A549 (cell line): ENCODE measurements around the gene ERAL1. TPM values are rescaled to one million over a fixed set of nuclear protein-coding genes. Genes with fewer than 3 reads are reported as not detected.

Experiments
- CEBPB ChIP-seq, 2 experiments: fragments of >200 bp in 1 of 2; sonication (Bioruptor Twin) in 1 of 2; formaldehyde crosslinking in 1 of 2; IDR thresholded peaks; 2 replicates each; pipeline ENCODE4 v1.6.1; 2012 to 2016
- CHD4 ChIP-seq: fragments of 200-600 bp; sonication (generic); IDR thresholded peaks from 2 replicates; pipeline ENCODE4 v1.6.1; 2016; ENCODE audit warnings: antibody characterized with exemption, mild to moderate bottlenecking, borderline replicate concordance
- CTCF ChIP-seq: fragments of >200 bp; sonication (Bioruptor Twin); formaldehyde crosslinking; IDR thresholded peaks from 3 replicates; pipeline ENCODE4 v1.5.1; 2016
- EHF ChIP-seq: fragments of 250-450 bp; sonication (Bioruptor Pico); IDR thresholded peaks from 2 replicates; pipeline ENCODE4 v1.5.0; 2020; ENCODE audit warnings: mild to moderate bottlenecking
- EHMT2 ChIP-seq: fragments of 200-600 bp; sonication (generic); IDR thresholded peaks from 2 replicates; pipeline ENCODE4 v1.6.1; 2016; ENCODE audit warnings: antibody characterized with exemption, low read depth, mild to moderate bottlenecking, moderate library complexity
- FOSB ChIP-seq: fragments of 250-450 bp; sonication (Bioruptor Pico); IDR thresholded peaks from 2 replicates; pipeline ENCODE4 v1.5.0; 2020; ENCODE audit warnings: mild to moderate bottlenecking, moderate library complexity
- HEYL ChIP-seq: fragments of 250-450 bp; sonication (Bioruptor Pico); IDR thresholded peaks from 2 replicates; pipeline ENCODE4 v1.8.0; 2021; ENCODE audit warnings: mild to moderate bottlenecking, moderate library complexity
- HMGXB4 ChIP-seq: fragments of 250-450 bp; sonication (Bioruptor Pico); IDR thresholded peaks from 2 replicates; pipeline ENCODE4 v1.5.0; 2021; ENCODE audit warnings: mild to moderate bottlenecking, moderate library complexity, borderline replicate concordance
- HOXA7 ChIP-seq: fragments of 250-450 bp; sonication (Bioruptor Pico); IDR thresholded peaks from 2 replicates; pipeline ENCODE4 v1.5.0; 2020; ENCODE audit warnings: mild to moderate bottlenecking, moderate library complexity
- HOXB13 ChIP-seq: fragments of 250-450 bp; sonication (Bioruptor Pico); IDR thresholded peaks from 2 replicates; pipeline ENCODE4 v1.5.0; 2020; ENCODE audit warnings: low read depth, mild to moderate bottlenecking, moderate library complexity
- JUN ChIP-seq, 2 experiments: fragments of >200 bp; sonication (Bioruptor Twin); formaldehyde crosslinking; IDR thresholded peaks; 2 replicates in 1 of 2; 3 replicates in 1 of 2; pipeline ENCODE4 v1.6.1; 2016 to 2017
- JUNB ChIP-seq: fragments of >200 bp; sonication (Bioruptor Twin); formaldehyde crosslinking; IDR thresholded peaks from 2 replicates; pipeline ENCODE4 v1.6.1; 2016
- KDM1A ChIP-seq: fragments of 200-600 bp; sonication (generic); IDR thresholded peaks from 2 replicates; pipeline ENCODE4 v1.6.1; 2016; ENCODE audit warnings: low read depth, mild to moderate bottlenecking
- KDM5A ChIP-seq: fragments of 200-600 bp; sonication (generic); IDR thresholded peaks from 2 replicates; pipeline ENCODE4 v1.6.1; 2016; ENCODE audit warnings: antibody characterized with exemption, mild to moderate bottlenecking
- MAFK ChIP-seq: fragments of 450-650 bp; IDR thresholded peaks from 2 replicates; pipeline ENCODE4 v1.6.1; 2014; ENCODE audit not compliant: partially characterized antibody
- NR3C1 ChIP-seq: fragments of >200 bp; sonication (Bioruptor Twin); formaldehyde crosslinking; IDR thresholded peaks from 3 replicates; pipeline ENCODE4 v1.6.1; 2017
- RCOR1 ChIP-seq: fragments of 150-350 bp; IDR thresholded peaks from 2 replicates; pipeline ENCODE4 v1.6.1; 2014; ENCODE audit warnings: antibody characterized with exemption, low read length, low read depth
- RNF2 ChIP-seq: fragments of 200-600 bp; sonication (generic); IDR thresholded peaks from 2 replicates; pipeline ENCODE4 v1.6.1; 2016; ENCODE audit warnings: low read depth, mild to moderate bottlenecking, antibody characterized with exemption, moderate library complexity, borderline replicate concordance
- TFCP2L1 ChIP-seq: fragments of 250-450 bp; sonication (Bioruptor Pico); IDR thresholded peaks from 2 replicates; pipeline ENCODE4 v1.5.0; 2021; ENCODE audit warnings: mild to moderate bottlenecking
- ZC3H11A ChIP-seq: fragments of 450-650 bp; IDR thresholded peaks from 2 replicates; pipeline ENCODE4 v1.6.1; 2014; ENCODE audit warnings: antibody characterized with exemption, mild to moderate bottlenecking
- ZFP36 ChIP-seq: fragments of 450-650 bp; IDR thresholded peaks from 2 replicates; pipeline ENCODE4 v1.6.1; 2014; ENCODE audit warnings: borderline replicate concordance; ENCODE audit not compliant: partially characterized antibody
- ZNF302 ChIP-seq: fragments of 250-450 bp; sonication (Bioruptor Pico); IDR thresholded peaks from 2 replicates; pipeline ENCODE4 v1.9.0; 2021; ENCODE audit warnings: inconsistent platforms, mild to moderate bottlenecking, moderate library complexity
- polyA plus RNA-seq, 4 experiments: library from polyadenylated mRNA; depleted of rRNA in 3 of 4; stranded (reverse); fragments of >200 nt; fragmentation: RNase III in 1 of 4; extraction: RNeasy Plus Mini Kit Qiagen cat#74134 plus additional on column Dnase treatment in 1 of 4; gene quantifications; 2 replicates in 3 of 4; 3 replicates in 1 of 4; pipeline ENCODE4 v1.2.3, GENCODE V29; 2011 to 2017
- TF ChIP-seq, protein P1 (sequence below): fragments of 200-600 bp; sonication (generic); IDR thresholded peaks from 2 replicates; pipeline ENCODE4 v1.6.1; 2016; ENCODE audit warnings: antibody characterized with exemption, mild to moderate bottlenecking, moderate library complexity

The ERAL1 gene
- polyA plus RNA-seq, 2 of the 4 experiments (the other 2 are of a cell fraction): 78.9 to 88.3 TPM

- TF ChIP-seq NR3C1: no peak
- TF ChIP-seq ZFP36: no peak
- no peak for TF ChIP-seq TFCP2L1 (CRISPR knock-in tag)
- TF ChIP-seq CEBPB (IDR thresholded peaks at IDR 0.05): no peak
- no peak for TF ChIP-seq HEYL
- TF ChIP-seq RNF2: no peak
- peak; percentile 53 to 87; a peak in 4 of 5 replicates for TF ChIP-seq JUN (IDR thresholded peaks at IDR 0.05)
- TF ChIP-seq EHF (CRISPR knock-in tag): no peak
- no peak for TF ChIP-seq HOXB13 (CRISPR knock-in tag)
- no peak for TF ChIP-seq ZNF302 (CRISPR knock-in tag)
- TF ChIP-seq KDM1A: no peak
- TF ChIP-seq EHMT2: no peak
- no peak for TF ChIP-seq CHD4
- TF ChIP-seq HMGXB4 (CRISPR knock-in tag): no peak; the same call in 1 of the 2 replicates
- TF ChIP-seq, protein P1, sequence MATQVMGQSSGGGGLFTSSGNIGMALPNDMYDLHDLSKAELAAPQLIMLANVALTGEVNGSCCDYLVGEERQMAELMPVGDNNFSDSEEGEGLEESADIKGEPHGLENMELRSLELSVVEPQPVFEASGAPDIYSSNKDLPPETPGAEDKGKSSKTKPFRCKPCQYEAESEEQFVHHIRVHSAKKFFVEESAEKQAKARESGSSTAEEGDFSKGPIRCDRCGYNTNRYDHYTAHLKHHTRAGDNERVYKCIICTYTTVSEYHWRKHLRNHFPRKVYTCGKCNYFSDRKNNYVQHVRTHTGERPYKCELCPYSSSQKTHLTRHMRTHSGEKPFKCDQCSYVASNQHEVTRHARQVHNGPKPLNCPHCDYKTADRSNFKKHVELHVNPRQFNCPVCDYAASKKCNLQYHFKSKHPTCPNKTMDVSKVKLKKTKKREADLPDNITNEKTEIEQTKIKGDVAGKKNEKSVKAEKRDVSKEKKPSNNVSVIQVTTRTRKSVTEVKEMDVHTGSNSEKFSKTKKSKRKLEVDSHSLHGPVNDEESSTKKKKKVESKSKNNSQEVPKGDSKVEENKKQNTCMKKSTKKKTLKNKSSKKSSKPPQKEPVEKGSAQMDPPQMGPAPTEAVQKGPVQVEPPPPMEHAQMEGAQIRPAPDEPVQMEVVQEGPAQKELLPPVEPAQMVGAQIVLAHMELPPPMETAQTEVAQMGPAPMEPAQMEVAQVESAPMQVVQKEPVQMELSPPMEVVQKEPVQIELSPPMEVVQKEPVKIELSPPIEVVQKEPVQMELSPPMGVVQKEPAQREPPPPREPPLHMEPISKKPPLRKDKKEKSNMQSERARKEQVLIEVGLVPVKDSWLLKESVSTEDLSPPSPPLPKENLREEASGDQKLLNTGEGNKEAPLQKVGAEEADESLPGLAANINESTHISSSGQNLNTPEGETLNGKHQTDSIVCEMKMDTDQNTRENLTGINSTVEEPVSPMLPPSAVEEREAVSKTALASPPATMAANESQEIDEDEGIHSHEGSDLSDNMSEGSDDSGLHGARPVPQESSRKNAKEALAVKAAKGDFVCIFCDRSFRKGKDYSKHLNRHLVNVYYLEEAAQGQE: no peak
- no peak for TF ChIP-seq CTCF
- TF ChIP-seq HOXA7: no peak
- TF ChIP-seq RCOR1: no peak
- no peak for TF ChIP-seq JUNB
- no peak for TF ChIP-seq ZC3H11A
- no peak for TF ChIP-seq MAFK
- TF ChIP-seq KDM5A: peak; percentile 100
- no peak for TF ChIP-seq FOSB
These were observed at the start of gene ERAL1 (continued) for GRCh38 chr17:28854457-28855335.
